ENCODE measurements around the gene WBP1. TPM values are rescaled to one million over a fixed set of nuclear protein-coding genes. Genes with fewer than 3 reads are reported as not detected.
"Not testable (repeated sequence)": the region's sequence is repeated elsewhere in the genome, so short reads cannot be mapped to it uniquely, and the experiment has no call there.

The WBP1 gene
- total RNA-seq, 1 experiment from 2014 or later = 66.0 TPM

- ATAC-seq; H3K27ac Mint-ChIP-seq; H3K9me3 Mint-ChIP-seq; DNase-seq (ENCODE audit: low spot score): not testable (repeated sequence)
- peaks cover 10% of the 10 kb centered on the region for H3K36me3 Mint-ChIP-seq
- POLR2A ChIA-PET = interaction anchor here (0.5 to 1.3 kb wide), 6 partner anchors 16 to 62 kb away, joined by 3 to 9 read pairs (median 6); partner anchors contain the start of genes CCDC142 and TTC31
- CTCF ChIA-PET = interaction anchor here (0.6 to 2.0 kb wide), 4 partner anchors 16 to 86 kb away, joined by 3 to 7 read pairs (median 6); no protein-coding TSS in a partner anchor
- peak overlapping the region; percentile 99 for H3K4me3 Mint-ChIP-seq
- peaks cover 64% of the 10 kb centered on the region for H3K27me3 Mint-ChIP-seq (ENCODE audit: low read depth)
- H3K4me1 Mint-ChIP-seq = peaks cover 24% of the 10 kb centered on the region
Observed at GRCh38 chr2:74420443-74421103, 37.7 kb upstream of the WBP1 start.

GRCh38 chr2:74421221-74421870 is 36.9 kb upstream of the WBP1 start, which contains the start of the genes C2orf81 and WDR54:
Gene C2orf81, minus strand, starts transcription at chr2:74421619. Its CDS starts 59 bp downstream, at chr2:74421560.
Gene WDR54, plus strand, starts transcription at chr2:74421730. Its CDS starts 424 bp downstream, at chr2:74422154.
- peak; percentile 92 for DNase-seq (ENCODE audit: low spot score)
- no peak for TF ChIP-seq E2F5 (CRISPR knock-in tag; IDR thresholded peaks at IDR 0.05)
- no peak for TF ChIP-seq USF2 (CRISPR knock-in tag; IDR thresholded peaks at IDR 0.05)
- TF ChIP-seq FOXJ3 (CRISPR knock-in tag; IDR thresholded peaks at IDR 0.05; ENCODE audit: borderline replicate concordance) = no peak
- TF ChIP-seq TEAD4 (CRISPR knock-in tag; IDR thresholded peaks at IDR 0.05) = no peak
- peak; percentile 19; the same call in 1 of the 2 replicates for TF ChIP-seq NFE2L1 (CRISPR knock-in tag; IDR thresholded peaks at IDR 0.05)
- TF ChIP-seq ERG (CRISPR knock-in tag; IDR thresholded peaks at IDR 0.05) = no peak
- TF ChIP-seq NR2C2 (CRISPR knock-in tag; IDR thresholded peaks at IDR 0.05) = 0 out of 2 replicates have a peak, but pooled peaks have one; percentile 45
- TF ChIP-seq SMAD3 (CRISPR knock-in tag; IDR thresholded peaks at IDR 0.05; ENCODE audit: borderline replicate concordance) = no peak
- no peak for TF ChIP-seq NFATC4 (CRISPR knock-in tag; IDR thresholded peaks at IDR 0.05)
- TF ChIP-seq ATF3 (CRISPR knock-in tag; conservative IDR thresholded peaks at IDR 0.05) = no peak
- no peak for TF ChIP-seq JUN (CRISPR knock-in tag; IDR thresholded peaks at IDR 0.05)
- TF ChIP-seq OVOL2 (CRISPR knock-in tag; IDR thresholded peaks at IDR 0.05; ENCODE audit: borderline replicate concordance) = no peak
- TF ChIP-seq ATF6 (CRISPR knock-in tag; IDR thresholded peaks at IDR 0.05) = no peak
- TF ChIP-seq ZNF317 (CRISPR knock-in tag; IDR thresholded peaks at IDR 0.05; ENCODE audit: borderline replicate concordance, low read depth) = no peak
- TF ChIP-seq GABPB1 (CRISPR knock-in tag; IDR thresholded peaks at IDR 0.05) = no peak
- no peak for TF ChIP-seq ZNF138 (CRISPR knock-in tag; conservative IDR thresholded peaks at IDR 0.05)
- TF ChIP-seq IRF1 (CRISPR knock-in tag; IDR thresholded peaks at IDR 0.05) = 0 out of 2 replicates have a peak, but pooled peaks have one; percentile 32
- no peak for TF ChIP-seq CTCF (IDR thresholded peaks at IDR 0.05)
- no peak for TF ChIP-seq ZNF263 (CRISPR knock-in tag; IDR thresholded peaks at IDR 0.05; ENCODE audit: low read depth)
- no peak for TF ChIP-seq PRRX2 (CRISPR knock-in tag; IDR thresholded peaks at IDR 0.05)
- no peak for TF ChIP-seq RELA (CRISPR knock-in tag; IDR thresholded peaks at IDR 0.05; ENCODE audit: borderline replicate concordance)
- TF ChIP-seq ZNF671 (CRISPR knock-in tag; IDR thresholded peaks at IDR 0.05) = no peak
- TF ChIP-seq MAX (CRISPR knock-in tag; IDR thresholded peaks at IDR 0.05) = peak; percentile 96

More at GRCh38 chr2:74421221-74421870, 36.9 kb upstream of the WBP1 start, which contains the start of the genes C2orf81 and WDR54:
- POLR2A ChIA-PET = interaction anchor here (0.5 to 1.3 kb wide), 5 partner anchors 16 to 61 kb away, joined by 3 to 9 read pairs (median 4); partner anchors contain the start of genes CCDC142 and TTC31
- ATAC-seq = peak; percentile 85
- H3K9me3 Mint-ChIP-seq = no peaks in the 10 kb centered on the region
- peak within 1 kb of the TSS; percentile 99 for H3K4me3 Mint-ChIP-seq
- H3K4me1 Mint-ChIP-seq = peaks cover 16% of the 10 kb centered on the region
- H3K27me3 Mint-ChIP-seq (ENCODE audit: low read depth) = peaks cover 57% of the 10 kb centered on the region
- CTCF ChIA-PET = interaction anchor here (0.6 to 2.0 kb wide), 4 partner anchors 17 to 87 kb away, joined by 3 to 7 read pairs (median 6); no protein-coding TSS in a partner anchor
- H3K27ac Mint-ChIP-seq = peak within 1 kb of the TSS; percentile 90
- peaks cover 16% of the 10 kb centered on the region for H3K36me3 Mint-ChIP-seq
